Renal pelvis (tissue), 12 donors: ENCODE measurements around the gene ECT2. TPM values are rescaled to one million over a fixed set of nuclear protein-coding genes. Genes with fewer than 3 reads are reported as not detected.
A peak's percentile ranks its signal among the peaks of the same experiment; 100 is the strongest.
"Not testable (repeated sequence)": the region's sequence is repeated elsewhere in the genome, so short reads cannot be mapped to it uniquely, and the experiment has no call there.

Experiments used
- DNase-seq: peaks from one replicate; pipeline ENCODE4 v3.0.0-alpha.2; 2013
- long read RNA-seq, 16 experiments: transcript quantifications; one replicate each; lab custom pipeline, GENCODE V29; 2026
- polyA plus RNA-seq, 3 donors: library from polyadenylated mRNA; unstranded; fragments of 120-200 nt; gene quantifications; one replicate each; pipeline ENCODE4 v1.2.1, GENCODE V29; 2013; ENCODE audit not compliant: insufficient read length in 3 of 3

Gene ECT2, protein sequence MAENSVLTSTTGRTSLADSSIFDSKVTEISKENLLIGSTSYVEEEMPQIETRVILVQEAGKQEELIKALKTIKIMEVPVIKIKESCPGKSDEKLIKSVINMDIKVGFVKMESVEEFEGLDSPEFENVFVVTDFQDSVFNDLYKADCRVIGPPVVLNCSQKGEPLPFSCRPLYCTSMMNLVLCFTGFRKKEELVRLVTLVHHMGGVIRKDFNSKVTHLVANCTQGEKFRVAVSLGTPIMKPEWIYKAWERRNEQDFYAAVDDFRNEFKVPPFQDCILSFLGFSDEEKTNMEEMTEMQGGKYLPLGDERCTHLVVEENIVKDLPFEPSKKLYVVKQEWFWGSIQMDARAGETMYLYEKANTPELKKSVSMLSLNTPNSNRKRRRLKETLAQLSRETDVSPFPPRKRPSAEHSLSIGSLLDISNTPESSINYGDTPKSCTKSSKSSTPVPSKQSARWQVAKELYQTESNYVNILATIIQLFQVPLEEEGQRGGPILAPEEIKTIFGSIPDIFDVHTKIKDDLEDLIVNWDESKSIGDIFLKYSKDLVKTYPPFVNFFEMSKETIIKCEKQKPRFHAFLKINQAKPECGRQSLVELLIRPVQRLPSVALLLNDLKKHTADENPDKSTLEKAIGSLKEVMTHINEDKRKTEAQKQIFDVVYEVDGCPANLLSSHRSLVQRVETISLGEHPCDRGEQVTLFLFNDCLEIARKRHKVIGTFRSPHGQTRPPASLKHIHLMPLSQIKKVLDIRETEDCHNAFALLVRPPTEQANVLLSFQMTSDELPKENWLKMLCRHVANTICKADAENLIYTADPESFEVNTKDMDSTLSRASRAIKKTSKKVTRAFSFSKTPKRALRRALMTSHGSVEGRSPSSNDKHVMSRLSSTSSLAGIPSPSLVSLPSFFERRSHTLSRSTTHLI
- polyA plus RNA-seq: 10 to 100 TPM; 33.5 to 33.9 (median 33.8) TPM
- long read RNA-seq, donor 1: 0 reads
- long read RNA-seq, donor 2, full-length matches to known transcripts: 4 of 16 reads
- long read RNA-seq, donor 2, partial matches to known transcripts: 12 of 16 reads
- long read RNA-seq, donor 2, other reads (novel, unspliced or antisense): 0 of 16 reads
- long read RNA-seq, donor 3, partial matches to known transcripts: 23 of 23 reads
- long read RNA-seq, donor 3, other reads (novel, unspliced or antisense): 0 of 23 reads
- long read RNA-seq, donor 4, partial matches to known transcripts: 27 of 27 reads
- long read RNA-seq, donor 4, other reads (novel, unspliced or antisense): 0 of 27 reads
- long read RNA-seq, donor 5, partial matches to known transcripts: 0 of 1 reads
- long read RNA-seq, donor 5, other reads (novel, unspliced or antisense): 0 of 1 reads
- long read RNA-seq, donor 6, full-length matches to known transcripts: 2 of 2 reads
- long read RNA-seq, donor 6, partial matches to known transcripts: 0 of 2 reads
- long read RNA-seq, donor 6, other reads (novel, unspliced or antisense): 0 of 2 reads
- long read RNA-seq, donor 7, full-length matches to known transcripts: 2 of 2 reads
- long read RNA-seq, donor 7, partial matches to known transcripts: 0 of 2 reads
- long read RNA-seq, donor 7, other reads (novel, unspliced or antisense): 0 of 2 reads
- long read RNA-seq, donor 8, partial matches to known transcripts: 7 of 7 reads
- long read RNA-seq, donor 8, other reads (novel, unspliced or antisense): 0 of 7 reads
- long read RNA-seq, donor 9, full-length matches to known transcripts: 1 of 30 reads
- long read RNA-seq, donor 9, partial matches to known transcripts: 29 of 30 reads
- long read RNA-seq, donor 9, other reads (novel, unspliced or antisense): 0 of 30 reads
- long read RNA-seq, donor 10, full-length matches to known transcripts: 1 of 1 reads
- long read RNA-seq, donor 10, partial matches to known transcripts: 0 of 1 reads
- long read RNA-seq, donor 10, other reads (novel, unspliced or antisense): 0 of 1 reads
- long read RNA-seq, donor 11, full-length matches to known transcripts: 2 of 2 reads
- long read RNA-seq, donor 11, partial matches to known transcripts: 0 of 2 reads
- long read RNA-seq, donor 11, other reads (novel, unspliced or antisense): 0 of 2 reads
- long read RNA-seq, donor 12, full-length matches to known transcripts: 3 of 3 reads
- long read RNA-seq, donor 12, partial matches to known transcripts: 0 of 3 reads
- long read RNA-seq, donor 12, other reads (novel, unspliced or antisense): 0 of 3 reads
- long read RNA-seq, donor 13: 0 reads
- long read RNA-seq, donor 14: 0 reads
- long read RNA-seq, donor 15, full-length matches to known transcripts: 2 of 21 reads
- long read RNA-seq, donor 15, partial matches to known transcripts: 19 of 21 reads
- long read RNA-seq, donor 15, other reads (novel, unspliced or antisense): 0 of 21 reads
- long read RNA-seq, donor 16, full-length matches to known transcripts: 3 of 3 reads
- long read RNA-seq, donor 16, partial matches to known transcripts: 0 of 3 reads
- long read RNA-seq, donor 16, other reads (novel, unspliced or antisense): 0 of 3 reads

DNA sequence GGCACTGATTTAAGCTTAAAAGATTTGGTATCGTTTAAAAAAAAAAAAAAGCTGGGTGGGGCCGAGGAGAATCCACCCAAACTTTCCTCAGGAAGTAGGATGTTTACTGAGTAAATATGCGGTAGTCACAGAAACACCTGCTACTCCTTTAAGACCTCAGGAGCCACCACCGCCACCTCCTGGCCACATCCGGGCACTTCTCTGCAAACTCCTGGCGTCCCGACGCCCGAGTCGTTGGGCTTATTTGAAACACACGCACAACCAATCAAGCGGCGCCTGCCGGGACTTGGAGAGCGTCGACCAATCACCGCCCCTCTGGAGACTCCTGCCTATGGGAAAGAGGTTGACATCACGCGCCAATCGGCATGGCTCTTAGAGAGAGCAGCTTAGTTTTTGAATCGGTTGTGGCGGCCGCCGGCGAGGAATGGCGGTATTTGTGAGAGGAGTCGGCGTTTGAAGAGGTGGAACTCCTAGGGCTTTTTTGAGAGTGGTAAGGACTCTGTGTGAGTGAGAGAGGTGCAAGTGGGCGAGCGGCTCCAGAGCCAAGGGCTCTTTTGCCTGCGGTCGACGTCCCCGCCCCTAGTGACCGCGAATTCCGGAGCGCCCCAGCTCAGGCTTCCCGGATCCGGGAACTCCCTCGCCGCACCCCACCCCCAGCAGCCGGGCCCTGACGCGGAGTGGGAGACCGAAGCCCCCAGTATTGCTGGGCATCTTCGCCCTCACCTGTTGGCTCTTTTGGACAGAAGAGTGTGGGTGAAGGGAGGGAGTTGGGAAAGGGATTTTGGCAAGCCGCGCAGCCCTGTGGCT, at the start of gene ECT2:
ECT2 (plus strand) TSS at position 359 of the 807 bp plus-strand sequence. CDS start 3,805 bp downstream, outside the sequence.
- DNase-seq: peak; percentile 100

GRCh38 chr3:172700936-172701455, 49.5 kb upstream of the ECT2 start:
- DNase-seq: no peak

GRCh38 chr3:172701751-172702150, 48.8 kb upstream of the ECT2 start:
- DNase-seq: no peak

DNA sequence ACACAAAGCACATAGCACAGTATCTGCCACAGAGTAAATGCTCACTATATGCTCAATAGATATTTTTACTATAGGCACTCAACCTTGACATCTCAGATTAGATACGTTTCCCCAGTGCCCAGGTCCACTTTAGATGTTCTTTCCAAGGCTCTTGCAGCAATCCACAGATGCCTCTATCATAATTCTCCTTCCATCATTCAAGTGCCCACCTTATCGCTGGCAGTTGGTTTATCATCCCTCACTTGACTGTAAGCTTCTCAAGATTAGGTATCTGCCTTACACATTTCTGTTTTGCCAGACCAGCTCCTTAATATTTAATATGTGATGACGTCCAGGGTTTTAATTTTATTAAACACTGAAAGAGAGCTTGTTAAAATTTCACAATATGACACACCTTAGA, 48.3 kb upstream of the ECT2 start:
- no peak for DNase-seq

DNA sequence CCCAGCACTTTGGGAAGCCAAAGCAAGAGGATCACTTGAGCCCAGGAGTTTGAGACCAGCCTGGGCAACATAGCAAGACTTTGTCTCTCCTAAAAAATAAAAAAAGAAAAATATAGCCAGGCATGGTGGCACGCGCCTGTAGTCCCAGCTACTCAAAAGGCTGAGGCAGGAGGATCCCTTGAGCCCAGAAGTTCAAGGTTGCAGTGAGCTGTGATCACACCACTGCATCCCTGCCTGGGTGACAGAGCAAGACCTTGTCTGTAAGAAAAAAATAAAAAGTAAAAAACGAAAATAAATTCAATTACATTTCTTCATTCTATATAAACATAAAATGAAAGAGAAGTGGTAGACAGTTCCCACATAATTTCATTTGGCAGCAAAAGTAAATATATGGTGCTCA, 47.8 kb upstream of the ECT2 start:
- not testable (repeated sequence) for DNase-seq

- no peak for DNase-seq
These were observed 46.5 kb upstream of the ECT2 start for GRCh38 chr3:172704001-172704400.

DNA sequence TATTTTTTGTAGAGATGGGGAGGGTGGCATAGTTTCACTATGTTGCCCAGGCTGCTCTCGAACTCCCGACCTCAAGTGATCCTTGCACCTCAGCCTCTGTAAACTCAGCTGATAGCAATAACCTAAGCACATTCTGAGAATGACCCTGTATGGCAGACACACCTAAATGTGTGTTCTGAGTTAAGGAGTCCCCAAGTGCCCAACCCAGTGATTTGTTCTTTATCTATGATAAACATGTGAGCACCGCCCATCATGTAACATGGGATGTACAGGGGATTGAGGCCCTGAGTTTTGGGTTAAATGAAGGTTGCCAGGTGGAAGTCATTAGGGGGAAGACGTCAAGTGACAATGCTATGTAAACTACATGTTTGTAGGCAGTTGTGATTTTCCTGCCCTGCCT, 45.4 kb upstream of the ECT2 start:
- DNase-seq: no peak

GRCh38 chr3:172707030-172707429, 43.5 kb upstream of the ECT2 start:
- DNase-seq: no peak

- no peak for DNase-seq
These were observed 42.6 kb upstream of the ECT2 start for GRCh38 chr3:172707967-172708366.

GRCh38 chr3:172708921-172709773, 41.4 kb upstream of the ECT2 start:
- no peak for DNase-seq

DNA sequence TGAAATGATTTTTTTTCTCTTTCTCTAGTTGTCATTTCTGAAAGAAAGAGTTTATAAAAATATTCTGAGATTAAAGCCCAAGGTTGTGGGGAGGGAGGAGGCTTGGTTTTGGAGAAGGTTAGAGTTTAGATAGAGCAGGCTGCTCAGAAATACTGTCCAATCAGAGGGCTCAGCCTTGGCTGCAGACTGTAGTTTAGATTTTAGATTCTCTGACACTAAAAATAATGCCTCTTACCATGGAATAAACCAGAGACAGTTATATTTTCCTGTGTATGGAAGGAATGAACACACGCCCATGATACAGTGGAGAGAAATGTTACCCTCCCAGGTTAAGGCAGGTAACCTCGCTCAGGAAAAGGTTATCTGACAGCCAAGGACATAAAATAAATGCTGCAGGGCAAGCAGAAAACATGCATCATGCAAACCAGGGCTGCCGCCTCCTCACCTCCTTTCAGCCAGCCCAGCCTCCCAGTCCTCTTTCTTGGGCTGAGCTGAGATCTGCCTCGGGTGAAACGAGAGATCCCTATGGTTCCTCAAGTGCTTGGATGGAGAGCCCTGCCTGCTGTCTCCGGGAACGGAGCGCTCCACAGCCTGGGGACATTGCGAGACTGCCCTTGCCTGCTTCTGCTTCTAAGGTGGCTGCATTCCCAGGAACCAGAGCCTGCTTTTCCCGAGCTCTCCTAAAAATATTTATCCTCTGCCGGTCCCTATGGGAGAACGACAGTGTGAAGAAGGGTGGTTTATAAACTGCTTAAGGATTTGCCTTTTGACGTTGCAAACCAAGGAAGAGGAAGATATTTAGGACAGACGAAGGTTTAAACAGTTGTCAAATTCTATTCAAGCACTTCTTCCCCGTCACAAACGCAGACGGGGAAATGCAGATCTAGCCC, 40.5 kb upstream of the ECT2 start:
- DNase-seq: peak; percentile 14

- peak; percentile 92 for DNase-seq
These were observed 39.7 kb upstream of the ECT2 start, which contains the start of gene NCEH1 for GRCh38 chr3:172710664-172711453. Gene NCEH1 (minus strand): TSS chr3:172711067. CDS start chr3:172710984, 83 bp downstream.

DNA sequence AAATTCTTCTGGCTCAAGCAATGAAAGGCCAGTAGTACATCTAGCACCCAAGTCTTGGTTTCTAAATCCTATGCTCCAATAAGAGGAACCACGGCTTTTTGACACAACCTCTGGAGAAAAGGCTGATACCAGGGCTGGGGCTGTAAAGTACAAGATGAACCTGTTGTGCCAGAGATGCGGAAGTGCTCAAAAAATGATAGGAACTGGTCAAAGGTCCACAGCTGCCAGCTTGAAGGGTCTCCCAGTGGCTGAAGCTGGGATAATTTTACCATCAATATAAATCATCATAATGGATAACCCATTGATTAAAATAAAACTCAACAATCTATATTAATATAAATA, 39.1 kb upstream of the ECT2 start:
- no peak for DNase-seq

DNA sequence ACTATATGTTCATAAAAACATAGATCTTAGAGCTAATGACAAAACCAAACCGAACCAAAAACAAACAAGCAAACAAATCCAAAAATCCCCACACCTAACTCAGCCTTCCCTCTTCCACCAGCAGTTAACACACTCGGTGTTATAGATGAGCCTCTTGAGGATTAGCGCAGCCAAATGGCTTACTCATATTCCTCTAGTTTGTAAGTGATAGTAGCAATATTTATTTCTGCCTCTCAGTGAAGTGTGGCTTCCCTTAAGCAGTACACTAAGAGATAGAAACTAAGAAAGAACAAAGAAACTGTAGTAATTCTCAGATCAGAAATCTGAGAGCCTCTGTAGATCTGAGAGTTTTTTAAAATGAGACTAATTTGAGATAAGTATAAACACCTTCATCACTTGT, 37.2 kb upstream of the ECT2 start:
- DNase-seq: no peak

- no peak for DNase-seq
These were observed 34.0 kb upstream of the ECT2 start for GRCh38 chr3:172716476-172716875.
